Activated T-helper 1 cell treated with Interleukin-2 at 50 U/mL for 16 hours (primary cell): ENCODE data around the gene RASGRF2.

ENCODE experiments used
- DNase-seq: peaks from one replicate; pipeline ENCODE4 v3.0.0-alpha.2; 2020; ENCODE audit warnings: low read depth

RASGRF2 gene

DNA sequence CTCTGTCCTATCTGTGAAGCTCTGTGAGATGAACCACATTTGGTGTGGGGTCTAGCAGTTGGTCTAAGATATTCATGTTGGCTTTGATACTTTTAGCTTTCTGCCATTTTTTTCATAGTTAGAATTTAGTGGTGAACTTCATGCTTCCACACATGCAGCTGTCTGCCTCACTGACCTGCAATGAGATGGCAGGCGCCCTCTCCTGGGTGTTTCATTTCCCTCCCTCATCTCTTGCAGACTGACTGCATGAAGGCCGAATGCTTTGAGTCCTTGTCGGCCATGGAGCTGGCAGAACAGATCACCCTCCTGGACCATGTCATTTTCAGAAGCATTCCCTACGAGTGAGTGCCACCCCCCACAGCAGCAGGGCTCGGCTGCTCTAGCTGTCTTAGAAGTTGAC is 246.8 kb downstream of the RASGRF2 start:
- DNase-seq, result no peak

DNA sequence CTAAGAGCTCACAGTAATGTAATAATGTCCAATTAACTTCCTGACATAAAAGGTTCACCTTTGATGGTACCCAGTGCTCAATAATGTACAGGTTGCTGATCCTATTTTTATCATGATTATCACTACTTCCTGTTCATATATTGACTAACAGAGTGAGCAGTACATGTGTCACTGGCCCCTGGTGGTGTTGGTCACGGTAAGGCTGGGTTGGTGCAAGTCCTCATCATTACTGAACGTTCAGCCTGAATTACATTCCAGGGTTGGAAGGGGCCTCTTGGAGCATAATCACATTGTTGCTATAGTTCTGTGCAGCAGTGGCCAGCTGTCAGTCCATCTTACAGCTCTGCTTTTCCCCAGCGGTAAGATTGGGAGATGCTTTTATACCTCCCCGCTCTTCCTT is 248.7 kb downstream of the RASGRF2 start:
- DNase-seq, result no peak

DNA sequence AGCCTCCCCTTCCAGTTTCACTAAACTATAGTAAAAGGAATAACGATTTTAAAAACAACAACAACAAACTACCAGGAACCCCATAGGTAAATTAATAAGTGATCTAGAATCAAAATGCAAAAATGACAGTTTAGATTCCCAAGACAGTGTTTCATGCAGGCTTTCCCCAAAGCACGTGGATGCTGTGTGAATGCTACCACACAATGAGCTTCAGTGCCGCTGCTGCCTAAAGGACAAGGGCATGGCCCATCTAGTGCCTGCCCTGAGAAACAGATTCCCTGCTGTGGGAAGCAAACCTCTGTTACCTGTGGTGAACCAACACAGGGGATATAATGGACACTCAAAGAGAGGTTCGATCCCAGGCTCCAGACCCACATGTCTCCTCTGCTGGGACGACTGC is 249.2 kb downstream of the RASGRF2 start:
- no peak for DNase-seq

DNA sequence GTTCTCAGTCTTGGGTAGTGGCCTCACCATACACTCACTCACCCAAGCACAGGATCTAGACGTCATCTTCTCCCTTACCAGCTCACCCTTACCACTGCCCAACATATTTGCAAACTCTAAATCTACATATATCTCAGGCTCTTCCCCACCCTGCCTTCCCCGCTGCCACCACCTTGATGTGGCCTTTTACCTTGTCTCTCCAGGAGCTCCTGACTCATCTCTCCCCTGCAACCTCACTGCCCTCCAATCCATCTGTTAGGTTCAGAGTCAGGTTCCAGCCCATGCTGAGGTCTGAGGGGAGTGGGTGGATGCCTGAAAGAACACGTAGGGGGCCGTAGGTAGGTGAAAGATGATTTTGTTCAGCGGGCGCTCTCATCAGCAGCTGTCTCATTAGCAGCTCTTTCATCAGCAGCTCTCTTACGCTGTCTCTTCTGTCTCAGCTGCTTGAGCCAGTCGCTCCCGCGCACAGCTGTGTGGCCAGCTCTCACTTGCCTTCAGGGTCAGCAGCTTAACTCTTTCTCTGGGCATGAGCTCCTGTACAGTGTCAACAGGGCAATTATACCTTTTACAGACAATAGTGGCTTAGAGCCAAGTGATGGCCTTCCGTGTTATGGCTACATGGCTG is 249.8 kb downstream of the RASGRF2 start:
- DNase-seq, result no peak

DNA sequence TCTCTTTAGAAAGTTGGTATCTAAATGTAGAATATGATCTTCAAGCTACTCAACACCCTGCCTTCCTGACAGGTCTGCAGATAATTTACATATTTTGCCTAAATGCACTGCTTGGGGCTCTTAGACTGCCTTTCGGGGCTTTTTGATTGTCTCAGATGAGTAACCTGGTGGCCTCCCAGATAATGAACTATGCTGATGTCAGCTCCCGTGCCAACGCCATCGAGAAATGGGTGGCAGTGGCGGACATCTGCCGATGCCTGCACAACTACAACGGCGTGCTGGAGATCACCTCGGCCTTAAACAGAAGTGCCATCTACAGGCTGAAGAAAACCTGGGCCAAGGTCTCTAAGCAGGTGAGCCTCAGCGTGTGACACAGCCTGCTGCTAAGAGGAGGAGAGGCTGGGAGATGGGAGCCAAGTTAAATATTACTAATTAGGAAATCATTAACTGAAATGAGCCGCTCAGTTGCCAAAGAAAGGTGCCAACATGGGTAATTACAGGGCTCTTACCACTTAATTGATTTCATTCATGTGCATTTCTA is 252.1 kb downstream of the RASGRF2 start:
- no peak for DNase-seq

DNA sequence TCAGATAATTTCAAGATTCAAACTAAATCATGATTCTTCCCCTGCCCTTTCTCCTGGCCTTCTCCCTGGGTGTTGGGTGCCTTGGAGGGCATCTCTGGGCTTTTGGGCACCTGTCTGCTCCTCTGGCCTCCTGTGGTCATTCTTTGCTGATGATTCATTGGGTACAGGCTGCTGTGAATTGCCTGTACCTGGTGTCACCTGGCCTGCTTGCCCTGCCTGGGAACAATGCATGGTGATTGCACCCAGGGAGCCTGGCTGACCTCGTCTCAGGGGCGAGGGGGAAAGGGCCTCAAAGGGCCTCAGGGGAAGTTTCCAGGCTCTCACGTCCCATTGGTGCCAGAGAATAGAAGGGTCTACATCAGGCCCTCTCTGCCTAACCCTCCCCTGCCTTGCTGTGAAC is 252.9 kb downstream of the RASGRF2 start:
- no peak for DNase-seq

DNA sequence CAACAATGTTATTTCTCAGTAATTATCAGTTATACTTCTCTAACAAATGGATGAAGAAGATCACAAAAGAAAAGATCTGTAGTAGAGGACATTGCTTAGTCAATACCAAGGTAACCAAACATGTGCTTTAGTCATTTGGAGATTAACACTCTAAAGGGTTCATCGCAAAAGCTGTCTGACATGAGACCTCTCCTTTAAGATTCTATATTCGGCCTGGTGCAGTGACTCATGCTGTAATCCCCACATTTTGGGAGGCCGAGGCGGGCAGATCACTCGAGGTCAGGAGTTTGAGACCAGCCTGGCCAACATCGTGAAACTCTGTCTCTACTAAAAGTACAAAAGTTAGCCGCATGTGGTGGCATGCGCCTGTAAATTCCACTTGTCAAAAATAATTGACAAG is 254.7 kb downstream of the RASGRF2 start:
- no peak for DNase-seq

DNA sequence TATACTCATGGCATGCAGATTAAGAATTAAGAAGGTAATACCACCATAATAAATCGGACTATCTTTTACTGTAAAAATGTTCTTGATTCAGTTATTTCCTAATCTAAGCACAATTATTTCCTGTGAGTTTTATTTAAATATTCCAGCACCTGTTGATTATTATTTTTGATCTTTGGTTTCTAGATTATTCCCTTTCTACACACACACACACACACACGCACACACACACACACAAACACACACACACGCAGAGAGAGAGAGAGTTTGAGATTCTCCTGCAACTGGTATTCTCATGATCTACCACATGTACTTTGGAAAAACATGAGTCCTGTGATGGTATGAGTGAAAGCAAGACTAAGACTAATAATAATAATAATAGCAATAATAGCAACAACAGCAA is 256.0 kb downstream of the RASGRF2 start:
- DNase-seq, result no peak

DNA sequence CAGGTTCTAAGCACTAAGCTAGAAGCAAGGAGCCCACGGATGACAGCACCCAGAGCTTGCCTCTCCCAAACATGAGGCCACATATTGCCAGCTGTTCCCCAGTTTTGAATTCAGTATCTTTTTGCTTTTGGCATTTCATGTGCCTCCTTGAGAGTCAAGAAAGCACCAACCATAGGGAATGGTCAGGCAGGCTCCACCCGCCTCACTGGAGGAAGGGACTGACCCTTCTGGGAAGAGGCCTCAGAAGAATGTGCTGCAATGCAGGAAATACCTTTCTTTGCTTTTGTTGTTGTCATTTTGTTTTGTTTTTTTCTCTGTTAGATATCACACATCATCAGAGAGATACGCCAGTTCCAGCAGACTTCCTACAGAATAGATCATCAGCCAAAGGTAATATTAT is 259.2 kb downstream of the RASGRF2 start:
- no peak for DNase-seq

DNA sequence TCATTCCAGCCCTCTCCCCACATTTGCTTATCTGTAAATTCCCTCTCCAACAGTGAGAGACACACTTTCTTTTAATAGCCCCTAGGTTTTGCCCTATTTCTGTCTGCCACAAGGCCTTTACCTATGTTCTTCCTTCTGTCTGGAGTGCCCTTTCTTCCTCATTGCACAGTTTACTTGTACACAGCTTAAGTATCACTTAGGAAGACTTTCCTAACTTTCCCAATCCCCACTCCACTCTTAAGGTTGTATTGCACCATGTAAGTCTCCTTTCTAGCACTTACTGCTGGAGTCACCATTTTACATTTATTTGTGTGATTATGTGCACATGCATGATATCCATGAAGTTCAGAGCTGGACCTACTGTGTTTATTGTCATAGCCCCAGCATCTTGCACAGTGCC is 262.1 kb downstream of the RASGRF2 start:
- DNase-seq, result no peak

DNA sequence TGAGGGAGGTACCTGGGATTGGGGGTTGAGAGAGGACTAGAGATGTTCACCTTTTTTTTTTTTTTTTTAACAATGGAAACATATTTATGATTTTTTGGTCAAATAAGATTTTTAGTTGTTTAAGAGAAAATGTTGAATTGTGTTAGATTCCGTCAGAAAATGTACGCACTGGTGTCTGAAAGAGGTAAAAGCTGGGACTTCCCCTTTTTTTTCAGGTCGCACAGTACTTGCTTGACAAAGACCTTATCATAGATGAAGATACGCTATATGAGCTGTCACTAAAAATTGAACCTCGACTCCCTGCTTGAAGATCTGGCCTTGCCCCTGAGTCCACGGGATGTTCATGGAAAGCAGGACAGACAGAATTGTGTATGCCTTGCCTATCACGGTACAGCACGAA is 265.3 kb downstream of the RASGRF2 start:
- no peak for DNase-seq

DNA sequence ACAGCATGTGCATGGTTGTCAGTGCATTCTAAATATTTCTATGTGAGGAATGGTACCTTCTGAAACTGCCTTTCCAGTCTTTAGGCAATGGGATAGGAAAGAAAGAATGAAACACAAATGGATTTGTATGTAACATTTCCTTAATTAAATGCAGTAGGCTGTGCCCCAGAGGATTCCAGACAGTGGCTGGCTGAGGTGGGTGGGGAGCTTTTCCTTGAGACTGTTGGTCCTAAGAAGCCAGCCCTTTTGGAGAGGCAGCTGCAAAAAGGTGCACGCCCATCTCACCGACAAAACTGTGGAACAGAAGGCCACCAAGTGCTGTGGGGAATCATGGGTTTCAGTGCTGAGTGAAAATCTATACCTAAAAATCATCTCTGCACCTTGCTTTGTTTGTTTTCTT is 266.1 kb downstream of the RASGRF2 start:
- DNase-seq, result no peak

DNA sequence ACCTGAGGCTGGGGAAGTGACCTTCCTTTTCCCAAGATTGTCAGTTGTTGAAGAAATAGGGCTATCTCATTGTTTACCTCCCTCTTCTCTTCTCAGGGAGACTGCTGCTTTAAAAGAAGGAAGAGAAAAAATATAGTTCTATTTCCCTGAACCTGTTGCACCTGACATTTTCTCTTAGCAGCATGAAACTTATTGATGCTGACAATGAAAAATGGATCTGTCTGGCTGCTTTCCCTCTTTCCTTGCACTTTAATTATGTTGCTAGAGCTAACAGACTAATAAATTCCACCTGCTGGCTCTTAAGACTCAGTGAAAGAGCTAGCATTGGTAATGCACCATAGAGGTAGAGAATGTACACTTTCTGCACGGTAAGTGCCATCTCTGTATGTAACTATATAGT is 266.8 kb downstream of the RASGRF2 start:
- DNase-seq, result no peak

DNA sequence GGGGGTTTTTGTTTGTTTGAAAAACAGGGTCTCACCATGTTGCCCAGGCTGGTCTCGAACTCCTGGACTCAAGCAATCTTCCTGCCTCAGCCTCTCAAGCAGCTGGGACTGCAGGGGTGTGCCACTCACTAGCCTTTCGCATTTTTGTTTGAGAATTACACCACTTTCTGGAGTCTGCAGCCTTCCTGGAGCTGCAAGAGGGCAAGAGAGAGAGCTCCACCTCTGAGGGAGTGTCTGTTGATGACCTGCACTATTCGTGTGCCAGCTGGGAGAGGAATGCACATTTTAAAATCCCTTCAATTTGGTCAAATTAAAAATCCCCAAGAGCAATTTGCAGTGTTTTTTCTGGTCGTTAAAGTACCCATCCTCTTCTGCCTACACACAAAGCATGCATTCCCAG is 267.9 kb downstream of the RASGRF2 start:
- DNase-seq, result no peak

DNA sequence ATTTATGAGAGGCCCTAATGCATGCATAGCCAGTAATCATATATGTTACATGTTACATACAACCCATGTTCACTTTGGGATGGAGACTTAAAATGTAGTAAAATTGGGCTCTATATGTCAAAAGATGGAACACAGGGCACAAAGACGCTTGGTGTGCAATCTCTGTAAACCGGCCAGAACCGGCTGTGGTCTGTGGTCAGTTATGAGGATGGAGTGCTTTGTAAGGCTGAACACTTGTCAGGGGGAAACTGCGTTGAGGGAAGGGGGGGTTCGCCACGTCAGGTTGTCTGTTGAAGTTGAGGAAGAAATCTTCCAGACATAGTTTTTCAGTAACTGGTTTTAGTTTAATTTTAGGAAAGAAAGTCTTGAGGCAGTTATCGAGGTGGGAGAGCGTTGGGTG is 270.3 kb downstream of the RASGRF2 start:
- DNase-seq, result no peak

DNA sequence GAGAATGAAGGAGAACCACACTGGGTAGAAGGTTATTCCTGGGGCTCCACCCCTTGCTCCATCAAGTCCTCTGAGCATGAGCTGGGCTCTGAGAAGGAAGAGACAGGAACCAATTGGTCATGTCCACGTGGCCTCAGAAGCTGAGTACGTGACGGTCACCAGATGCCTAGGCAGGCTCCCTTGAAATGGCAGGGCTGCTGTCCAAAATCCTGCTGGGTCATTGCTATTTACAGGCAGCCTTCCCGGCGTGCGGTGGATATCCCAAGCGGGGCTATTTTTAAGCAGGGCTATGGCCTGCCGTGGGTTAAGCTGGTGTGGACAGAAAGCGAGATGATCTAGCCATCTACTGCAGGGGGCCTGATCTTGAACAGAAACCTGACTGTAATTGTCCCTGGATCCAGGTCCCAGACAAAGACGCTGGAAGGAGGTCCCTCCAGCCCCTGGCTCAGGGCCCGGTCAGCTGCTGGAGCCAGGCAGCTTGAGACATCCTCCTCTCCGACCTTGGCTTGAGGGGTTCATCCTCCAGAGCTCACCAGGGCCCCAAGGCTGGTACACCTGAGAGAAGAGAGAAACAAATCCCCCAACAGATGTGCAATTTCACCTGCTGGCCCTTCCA is 272.4 kb downstream of the RASGRF2 start:
- DNase-seq, result no peak

DNA sequence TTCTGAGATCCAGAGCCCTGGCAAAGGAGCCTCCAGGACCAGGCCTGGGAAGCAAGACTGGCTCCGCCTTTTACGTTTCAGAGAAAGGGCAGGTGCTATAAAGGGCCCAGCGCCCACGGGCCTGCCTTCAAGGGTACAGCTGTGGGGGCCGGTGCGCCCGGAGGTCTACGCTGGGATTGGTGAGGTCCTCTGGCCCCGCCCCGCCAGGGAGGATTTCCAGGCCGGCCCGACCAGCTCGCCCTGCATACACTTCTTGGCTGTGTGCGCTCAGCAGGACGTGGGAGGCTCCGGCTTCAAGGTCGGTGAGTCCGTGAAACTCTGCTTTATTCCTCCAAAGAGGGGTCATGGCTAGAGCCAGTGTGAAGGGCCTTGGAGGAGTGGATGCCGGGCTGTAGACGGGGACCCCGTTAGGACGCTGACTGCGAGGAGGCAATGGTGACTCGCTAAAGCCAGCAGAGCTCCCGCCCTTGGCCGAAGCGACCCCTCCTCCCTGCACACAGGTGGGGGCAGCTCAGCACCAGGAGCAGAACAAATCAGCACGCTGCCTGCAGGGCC is 273.0 kb downstream of the RASGRF2 start, which contains the start of gene CKMT2:
CKMT2 (plus strand) TSS at position 243 of the 555 bp plus-strand sequence. CDS start 17,811 bp downstream, outside the sequence.
- DNase-seq, result no peak

DNA sequence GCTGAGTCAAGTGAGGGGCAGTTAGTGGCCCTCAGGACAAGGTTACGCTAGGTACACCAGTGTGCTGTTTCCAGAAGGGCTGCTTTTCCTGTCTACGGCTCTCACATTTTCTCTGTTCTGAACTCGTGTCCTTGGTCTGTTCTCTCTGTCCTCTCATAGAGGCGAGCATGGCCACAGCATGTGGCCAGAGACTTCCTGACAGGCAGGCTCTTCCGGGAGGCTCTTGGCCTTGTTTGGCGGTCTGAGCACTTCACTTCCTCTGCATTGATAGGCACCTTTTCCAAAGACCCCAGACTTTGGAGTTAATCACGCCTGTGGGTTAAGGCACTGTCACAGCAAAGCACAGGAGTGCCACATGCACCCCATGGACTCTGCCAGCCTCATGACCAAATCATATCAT is 274.1 kb downstream of the RASGRF2 start:
- no peak for DNase-seq

DNA sequence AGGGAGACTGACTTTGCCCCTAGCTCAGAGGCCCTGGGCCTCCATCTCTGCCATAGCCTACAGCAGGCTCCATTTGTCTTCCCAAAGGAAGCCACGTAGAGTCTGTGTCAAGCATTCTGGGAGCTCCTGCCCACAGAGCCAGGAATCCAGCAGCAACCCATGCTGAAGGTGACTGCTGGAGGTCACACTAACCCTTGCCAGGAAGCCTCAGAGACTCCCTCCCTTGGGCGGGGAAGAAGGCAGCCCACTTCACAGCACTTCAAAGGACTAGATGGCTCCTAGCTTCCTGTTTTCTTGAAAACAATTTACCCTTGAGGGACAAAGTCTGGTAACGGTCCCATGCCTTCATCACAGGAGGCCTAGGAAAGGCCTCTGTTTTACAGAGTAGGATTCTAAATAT is 274.6 kb downstream of the RASGRF2 start:
- no peak for DNase-seq

DNA sequence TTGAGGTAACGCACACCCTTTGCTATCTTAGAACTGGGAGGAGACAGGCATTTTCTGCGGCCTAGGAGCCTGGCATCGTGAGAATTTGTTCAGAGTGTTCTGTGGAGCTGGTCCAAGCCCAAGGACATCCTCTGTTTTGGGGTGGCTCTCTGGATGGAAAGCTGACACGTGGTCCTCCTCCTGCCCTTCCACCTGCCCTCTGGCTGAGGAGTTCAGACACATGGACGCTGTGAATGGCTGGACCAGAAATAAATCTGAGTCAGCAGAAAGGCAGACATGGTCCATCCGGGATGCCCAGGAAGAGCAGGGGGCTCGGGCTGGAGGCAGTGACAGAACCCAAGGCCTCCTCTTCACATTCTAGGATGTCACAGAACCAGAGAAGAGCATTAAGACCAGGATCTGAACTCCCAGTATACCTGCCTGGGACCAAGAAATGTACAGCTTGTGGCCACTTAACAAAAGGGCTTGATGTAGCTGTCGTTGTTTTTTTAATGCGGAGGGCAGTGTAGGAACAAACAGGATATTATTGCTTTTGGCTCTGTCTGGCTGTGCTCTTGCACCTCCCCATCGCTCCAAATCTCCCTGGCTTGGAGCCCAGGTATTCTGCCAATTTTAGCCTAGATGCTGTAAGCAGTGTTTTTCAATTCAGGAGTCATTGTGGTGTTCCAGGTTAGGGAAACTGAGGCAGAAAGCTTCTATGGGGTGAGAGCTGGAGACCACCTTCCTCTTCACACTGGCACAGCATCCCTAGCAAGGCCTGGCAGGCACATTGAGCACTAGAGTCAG is 275.3 kb downstream of the RASGRF2 start:
- DNase-seq, result no peak

DNA sequence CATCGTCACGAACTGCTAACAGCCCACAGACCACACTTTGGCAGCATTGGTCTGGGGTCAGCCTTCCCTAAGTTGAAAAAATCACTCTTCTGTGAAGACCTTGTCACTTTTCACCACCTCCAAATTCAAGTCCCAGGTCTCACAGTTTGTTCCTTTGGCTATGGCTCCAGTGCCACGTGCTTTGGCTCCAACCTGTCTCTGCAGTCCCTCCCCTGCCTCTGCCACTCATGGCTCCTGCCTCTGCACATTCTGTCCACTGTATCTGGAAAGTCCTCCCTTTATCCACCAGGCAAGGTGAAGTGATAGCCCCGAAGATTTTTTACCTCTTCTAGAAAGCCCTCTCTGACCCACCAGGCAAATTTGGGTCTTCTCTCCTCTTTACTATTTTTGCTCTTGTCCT is 278.3 kb downstream of the RASGRF2 start:
- DNase-seq, result no peak

DNA sequence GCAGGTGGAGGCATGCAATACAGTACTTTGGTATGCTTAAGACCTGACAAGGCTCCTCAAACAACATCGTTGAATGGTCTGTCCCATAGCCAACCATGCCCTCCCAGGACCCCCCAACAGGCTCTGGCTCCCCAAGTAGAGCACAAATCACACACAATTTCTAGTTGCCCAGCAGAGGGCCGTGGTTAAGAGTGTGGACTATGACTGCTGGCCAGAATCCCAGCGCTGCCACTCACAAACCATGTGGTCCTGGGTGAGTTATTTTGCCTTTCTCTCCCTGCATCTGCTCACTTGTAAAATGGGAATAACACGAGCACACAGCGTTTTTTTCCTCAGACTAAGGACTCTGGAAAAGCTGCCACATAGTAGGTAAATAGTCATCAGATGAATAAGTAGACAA is 279.4 kb downstream of the RASGRF2 start:
- no peak for DNase-seq

DNA sequence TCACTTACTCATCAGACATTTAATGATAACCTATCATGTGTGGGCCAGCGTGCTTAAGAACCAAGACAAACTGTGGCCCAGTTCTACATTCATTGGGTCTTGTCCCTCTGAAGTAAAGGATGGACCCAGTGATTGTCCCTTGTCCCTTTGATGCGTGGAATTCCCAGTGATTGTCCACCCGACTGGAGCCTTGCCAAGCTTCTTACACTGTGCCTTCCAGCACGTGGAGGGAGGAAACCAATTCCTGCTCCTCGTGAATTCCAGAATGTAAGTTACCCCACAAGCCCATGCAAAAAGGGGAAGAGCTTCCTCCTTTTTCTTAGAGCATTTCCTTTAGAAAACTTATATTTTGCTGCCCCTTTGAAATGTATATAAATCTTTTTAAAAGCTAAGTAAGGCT is 280.8 kb downstream of the RASGRF2 start:
- no peak for DNase-seq
